GM18505 (cell line): Measurements from ENCODE around the gene HOXC5.

Source experiments
- ATAC-seq: cut with Tn5 transposase; IDR thresholded peaks from one replicate; pipeline ENCODE4 v1.9.1; 2021; ENCODE audit not compliant: unreplicated experiment
- POLR2A ChIP-seq: IDR thresholded peaks from 4 replicates; pipeline ENCODE4 v1.6.1; 2011; ENCODE audit warnings: borderline replicate concordance; ENCODE audit not compliant: insufficient read depth, insufficient read length; ENCODE audit errors: extremely low read depth

The HOXC5 gene

GRCh38 chr12:53991077-53991460, 41.8 kb upstream of the HOXC5 start:
- TF ChIP-seq POLR2A: no peak
- ATAC-seq: no peak

GRCh38 chr12:53992377-53992889, 40.4 kb upstream of the HOXC5 start:
- ATAC-seq: no peak
- no peak for TF ChIP-seq POLR2A

GRCh38 chr12:53993162-53994008, 39.5 kb upstream of the HOXC5 start:
- no peak for TF ChIP-seq POLR2A
- no peak for ATAC-seq

- ATAC-seq: no peak
- no peak for TF ChIP-seq POLR2A
Observed at GRCh38 chr12:53994009-53994263, 38.9 kb upstream of the HOXC5 start.

GRCh38 chr12:53994264-53995001, 38.4 kb upstream of the HOXC5 start:
- TF ChIP-seq POLR2A: no peak
- ATAC-seq: no peak

GRCh38 chr12:53995002-53995377, 37.9 kb upstream of the HOXC5 start:
- TF ChIP-seq POLR2A: no peak
- ATAC-seq: no peak

GRCh38 chr12:53995378-53996239, 37.2 kb upstream of the HOXC5 start:
- ATAC-seq: no peak
- no peak for TF ChIP-seq POLR2A

GRCh38 chr12:53996240-53997203, 36.3 kb upstream of the HOXC5 start:
- no peak for ATAC-seq
- TF ChIP-seq POLR2A: no peak

GRCh38 chr12:53997204-53998109, 35.4 kb upstream of the HOXC5 start:
- TF ChIP-seq POLR2A: no peak
- no peak for ATAC-seq

GRCh38 chr12:53998110-53998899, 34.5 kb upstream of the HOXC5 start:
- no peak for TF ChIP-seq POLR2A

GRCh38 chr12:53998900-53999236, 34.0 kb upstream of the HOXC5 start:
- no peak for ATAC-seq
- TF ChIP-seq POLR2A: no peak

More at GRCh38 chr12:53998110-53998899, 34.5 kb upstream of the HOXC5 start:
- no peak for ATAC-seq
